ENCODE data around the gene ZNRD2. TPM values are rescaled to one million over a fixed set of nuclear protein-coding genes. Genes with fewer than 3 reads are reported as not detected.

ZNRD2 gene
- polyA plus RNA-seq, 1 donor = 53.9 TPM

DNA sequence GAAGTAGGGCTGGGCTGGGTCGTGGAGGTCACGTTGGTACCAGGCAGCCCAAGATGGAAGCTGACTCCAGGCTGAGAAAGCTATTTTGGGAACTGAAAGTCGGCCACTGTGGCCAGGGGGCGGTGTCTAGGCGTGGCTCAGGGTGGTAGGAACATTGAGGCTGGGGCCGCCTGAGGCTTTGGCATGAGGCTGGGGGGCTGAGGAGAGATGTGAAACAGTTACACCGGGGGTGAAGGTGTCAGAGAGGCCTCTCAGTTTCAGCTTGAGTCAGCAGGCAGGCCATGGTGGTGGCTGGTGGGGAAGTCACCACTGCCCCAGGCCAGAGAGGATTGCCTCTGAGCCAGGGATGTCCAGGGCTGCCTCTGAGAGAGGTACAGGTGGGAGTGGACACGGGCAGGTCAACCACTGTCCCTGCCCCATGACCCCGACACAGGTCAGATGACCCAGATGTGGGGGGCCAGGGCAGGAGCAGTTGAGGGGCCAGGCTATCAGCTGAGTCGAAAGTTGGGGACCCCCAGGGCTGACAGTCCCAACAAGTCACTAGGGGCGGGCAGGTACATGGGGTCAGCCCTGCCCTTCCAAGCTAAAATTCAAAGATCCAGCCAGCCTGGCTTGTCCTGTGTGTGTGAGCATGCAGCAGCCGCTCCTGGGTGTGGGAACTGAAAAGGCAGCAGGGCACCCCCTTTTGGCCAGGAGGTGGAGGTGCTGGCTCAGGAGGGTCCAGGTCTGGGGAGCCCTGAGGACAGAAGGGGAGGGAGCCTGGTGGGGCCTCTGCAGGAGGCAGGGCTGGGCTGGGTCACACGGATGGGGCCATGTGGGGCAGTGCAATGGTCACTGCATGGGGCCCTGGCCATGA lies 18.1 kb downstream of the ZNRD2 start:
- DNase-seq (ENCODE audit: low read depth) = no peak

DNA sequence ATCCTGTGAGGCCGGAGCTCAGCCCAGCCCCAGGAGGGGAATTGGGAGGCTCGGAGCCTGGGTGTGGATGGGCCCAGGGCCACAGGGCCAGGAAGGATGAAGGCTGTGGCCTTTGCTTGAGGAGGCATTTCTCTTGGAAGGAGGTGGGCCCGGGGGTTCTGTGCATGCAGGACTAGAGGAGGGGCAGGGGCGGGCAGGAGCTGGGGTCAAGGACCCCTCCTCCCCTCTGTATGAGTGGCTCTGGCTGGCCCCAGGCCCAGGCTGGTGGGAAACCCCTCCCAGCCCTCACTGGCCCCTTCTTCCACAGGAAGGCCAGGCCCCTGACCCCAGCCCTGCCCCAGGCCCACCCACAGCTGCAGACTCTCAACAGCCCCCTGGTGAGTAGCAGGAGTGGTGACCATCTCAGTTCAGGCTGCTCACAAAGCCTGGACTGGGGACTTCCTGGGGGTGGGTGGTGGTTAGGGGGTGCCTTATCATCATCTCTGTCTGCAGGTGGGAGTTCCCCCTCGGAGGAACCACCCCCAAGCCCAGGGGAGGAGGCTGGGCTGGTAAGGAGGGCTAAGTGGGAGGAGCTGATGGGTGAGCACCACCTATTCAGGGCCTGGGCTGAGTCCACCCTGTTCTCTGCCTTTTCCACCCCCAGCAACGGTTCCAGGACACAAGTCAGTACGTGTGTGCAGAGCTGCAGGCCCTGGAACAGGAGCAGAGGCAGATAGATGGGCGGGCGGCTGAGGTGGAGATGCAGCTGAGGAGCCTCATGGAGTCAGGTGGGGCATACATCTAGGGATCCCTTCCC lies 19.4 kb downstream of the ZNRD2 start:
- no peak for DNase-seq (ENCODE audit: low read depth)

DNA sequence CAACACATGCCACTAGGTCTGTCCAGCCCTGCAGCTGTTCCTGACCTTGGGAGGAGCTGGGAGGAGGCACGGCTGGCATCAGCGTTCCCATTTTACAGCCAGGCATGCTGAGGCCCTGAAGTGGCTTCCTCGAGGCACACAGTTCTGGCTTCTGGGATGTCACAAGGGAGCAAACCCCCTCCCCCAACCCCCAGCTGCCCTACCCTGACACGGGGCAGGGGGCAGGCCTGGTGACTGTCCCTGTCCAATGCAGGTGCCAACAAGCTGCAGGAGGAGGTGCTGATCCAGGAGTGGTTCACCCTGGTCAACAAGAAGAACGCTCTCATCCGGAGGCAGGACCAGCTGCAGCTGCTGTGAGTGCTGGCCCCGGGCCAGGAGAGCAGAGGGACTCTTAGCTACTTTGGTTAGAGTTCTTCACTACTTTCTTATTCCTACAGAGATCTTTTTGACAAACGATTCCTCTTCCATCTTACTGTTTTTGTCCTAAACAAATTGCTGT lies 20.0 kb downstream of the ZNRD2 start:
- DNase-seq (ENCODE audit: low read depth) = no peak

DNA sequence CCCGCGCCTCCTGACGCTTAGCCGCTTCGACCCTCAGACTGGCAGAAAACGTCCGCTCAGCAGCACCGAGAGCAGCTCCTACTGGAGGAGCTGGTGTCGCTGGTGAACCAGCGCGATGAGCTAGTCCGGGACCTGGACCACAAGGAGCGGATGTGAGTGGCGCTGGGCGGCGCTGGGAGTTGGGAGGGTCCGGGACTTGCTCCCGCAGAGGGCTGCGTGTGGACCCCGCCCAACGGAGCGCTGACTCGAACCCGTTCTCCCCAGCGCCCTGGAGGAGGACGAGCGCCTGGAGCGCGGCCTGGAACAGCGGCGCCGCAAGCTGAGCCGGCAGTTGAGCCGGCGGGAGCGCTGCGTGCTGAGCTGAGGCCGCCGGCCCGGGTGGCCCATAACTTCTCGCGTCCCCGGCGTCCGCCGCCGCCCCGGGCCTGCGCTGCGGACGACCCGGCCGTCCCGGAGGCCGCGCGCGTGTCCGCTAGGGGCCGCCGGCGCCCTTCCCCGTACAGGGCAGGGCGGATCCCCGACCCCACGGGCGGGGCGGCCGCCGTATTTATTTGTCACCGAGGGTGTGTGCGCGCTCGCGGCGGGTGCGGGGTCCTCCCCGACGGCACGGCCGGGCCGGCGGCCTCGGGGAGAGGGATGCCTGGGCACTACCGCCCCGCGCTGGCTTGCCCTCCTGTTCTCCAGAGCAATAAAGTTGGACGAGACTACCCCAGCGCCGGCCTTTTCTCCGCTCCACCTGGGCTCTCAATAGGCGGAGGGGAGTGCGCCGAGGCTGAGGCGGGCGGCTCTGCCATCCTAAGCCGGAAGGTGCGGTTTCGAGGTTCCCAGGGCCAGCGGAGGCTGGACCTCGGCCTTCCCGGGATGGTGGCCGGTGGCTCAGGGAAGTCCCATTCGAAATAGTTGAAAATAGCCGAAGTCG lies 21.9 kb downstream of the ZNRD2 start:
- DNase-seq (ENCODE audit: low read depth) = no peak

DNA sequence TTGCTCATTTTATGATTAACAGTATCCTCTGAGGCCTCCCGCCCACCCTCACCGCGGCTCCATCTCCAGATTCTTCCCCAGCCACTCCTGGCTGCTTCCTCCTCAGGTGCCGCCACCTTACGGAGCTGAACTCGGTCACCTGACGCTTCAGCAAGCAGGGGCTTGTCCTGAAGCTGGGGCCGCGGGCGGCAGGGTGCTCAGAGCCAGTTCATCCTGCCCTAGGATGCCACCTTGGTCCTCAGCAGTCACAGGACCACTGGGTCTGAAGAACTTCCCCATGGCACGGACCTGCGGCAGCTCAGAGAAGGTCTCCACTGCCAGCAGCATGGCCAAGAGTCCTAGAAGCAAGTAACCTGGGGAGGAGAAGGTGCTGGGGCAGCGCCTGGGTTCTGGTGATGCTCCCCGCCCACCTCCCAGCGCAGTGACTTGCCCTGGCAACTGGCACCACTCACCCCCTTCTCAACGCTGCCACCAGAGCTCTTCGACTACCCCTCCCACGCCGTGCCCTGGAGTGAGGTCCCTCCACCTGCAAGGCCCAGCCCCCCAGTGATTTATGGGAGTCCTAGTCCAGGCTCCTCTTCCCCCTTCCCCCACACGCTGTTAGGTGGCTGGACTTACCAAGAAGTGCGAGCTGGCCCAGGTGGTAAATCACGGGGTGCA lies 22.7 kb downstream of the ZNRD2 start:
- DNase-seq (ENCODE audit: low read depth) = no peak

DNA sequence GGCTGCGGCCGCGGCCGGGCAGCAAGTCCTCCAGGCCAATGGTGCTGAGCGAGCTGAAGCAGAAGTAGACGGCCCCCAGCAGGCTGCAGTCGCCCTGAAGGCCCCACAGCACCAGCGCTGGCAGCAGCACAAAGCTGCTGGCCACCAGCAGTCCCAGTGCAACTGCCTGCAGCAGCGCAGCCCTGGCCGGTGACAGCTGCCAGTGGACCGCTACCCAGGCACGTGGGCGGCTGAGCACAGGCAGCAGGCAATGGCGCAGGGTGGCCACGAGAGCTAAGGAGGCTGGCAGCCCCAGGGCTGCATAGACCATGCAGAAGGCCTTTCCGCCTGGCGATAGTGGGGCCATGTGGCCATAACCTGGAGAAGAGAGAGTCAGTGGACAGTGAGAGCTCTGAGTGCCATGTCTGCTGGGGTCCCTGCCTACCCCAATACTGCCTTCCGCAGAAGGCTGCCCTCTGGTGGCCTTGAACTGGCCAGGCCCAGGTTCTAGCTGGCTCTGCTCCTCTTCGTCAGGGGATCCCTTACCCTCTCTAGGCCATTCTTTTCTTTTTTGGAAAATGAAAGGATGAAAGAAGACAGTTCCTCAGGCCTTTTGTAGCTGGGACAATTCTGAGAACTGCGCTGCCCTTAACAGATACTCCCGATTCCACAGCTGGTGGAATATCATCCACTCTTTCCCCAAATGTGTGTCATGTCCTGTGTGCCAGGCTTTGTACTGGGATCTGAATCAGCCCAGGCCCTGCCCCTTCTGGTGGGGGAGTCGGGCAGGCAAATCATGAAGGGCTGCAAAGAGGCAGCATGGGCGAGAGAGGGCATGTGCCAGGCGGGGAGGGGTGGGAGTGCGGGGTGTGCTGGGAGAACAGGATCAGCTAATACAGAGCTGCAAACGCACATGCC lies 23.5 kb downstream of the ZNRD2 start:
- no peak for DNase-seq (ENCODE audit: low read depth)

DNA sequence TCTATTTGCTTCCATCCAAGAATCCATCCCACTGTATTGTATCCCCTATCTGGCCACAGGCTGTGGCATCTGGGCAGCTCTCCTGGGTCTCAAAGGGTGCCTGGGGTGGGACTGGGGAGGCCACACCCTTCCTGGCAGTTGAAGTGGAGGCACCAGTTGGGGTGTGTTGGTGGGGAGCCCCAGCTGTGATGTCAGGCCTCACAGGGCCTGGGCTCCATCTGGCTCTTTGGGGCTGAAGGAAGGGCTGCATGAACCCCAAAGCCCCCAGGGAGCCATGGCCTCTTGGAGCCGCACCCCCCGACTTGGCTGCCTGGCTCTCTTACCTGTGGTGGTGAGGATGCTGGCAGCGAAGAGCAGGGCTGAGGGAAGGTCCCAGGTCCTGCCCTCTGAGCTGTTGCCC lies 24.9 kb downstream of the ZNRD2 start:
- no peak for DNase-seq (ENCODE audit: low read depth)

DNA sequence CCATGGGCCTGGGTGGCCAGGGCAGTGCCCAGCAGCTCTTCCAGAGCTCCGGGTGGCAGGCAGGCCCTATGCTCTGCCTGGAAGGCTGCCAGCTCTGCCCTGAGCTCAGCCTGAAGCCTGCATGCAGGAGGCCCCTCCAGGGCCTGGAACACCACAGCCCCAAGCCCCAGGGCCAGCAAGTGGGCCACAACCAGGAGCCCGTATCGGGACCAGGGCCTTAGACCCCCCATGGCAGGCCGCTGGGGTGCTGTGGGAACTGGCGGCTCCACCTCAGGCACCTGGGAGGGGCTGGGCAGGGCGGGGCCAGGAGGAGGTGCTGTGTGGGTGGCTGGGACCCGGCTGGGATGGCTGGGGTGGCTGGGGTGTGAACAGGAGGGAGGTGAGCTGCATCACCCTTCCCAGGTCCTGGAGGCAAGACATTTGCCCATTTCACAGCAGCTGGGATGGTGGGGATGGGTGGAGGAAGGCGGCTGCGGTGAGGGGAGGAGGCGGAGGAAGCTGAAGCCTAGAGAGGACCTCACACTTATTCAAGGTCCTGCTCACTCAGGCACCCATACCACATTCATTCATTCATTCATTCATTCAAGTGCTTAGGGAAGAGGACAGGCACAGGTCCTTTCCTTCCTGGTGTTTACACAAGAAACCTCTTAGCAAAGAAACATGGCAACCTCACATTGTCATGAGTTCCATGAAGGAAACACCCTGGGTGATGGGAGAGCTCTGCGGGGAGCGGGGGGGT lies 25.4 kb downstream of the ZNRD2 start, which contains the start of gene KCNK7:
TSS of gene KCNK7 (minus strand) at position 258 of the 739 bp plus-strand sequence. CDS start at position 230, 28 bp downstream.
- no peak for DNase-seq (ENCODE audit: low read depth)

DNA sequence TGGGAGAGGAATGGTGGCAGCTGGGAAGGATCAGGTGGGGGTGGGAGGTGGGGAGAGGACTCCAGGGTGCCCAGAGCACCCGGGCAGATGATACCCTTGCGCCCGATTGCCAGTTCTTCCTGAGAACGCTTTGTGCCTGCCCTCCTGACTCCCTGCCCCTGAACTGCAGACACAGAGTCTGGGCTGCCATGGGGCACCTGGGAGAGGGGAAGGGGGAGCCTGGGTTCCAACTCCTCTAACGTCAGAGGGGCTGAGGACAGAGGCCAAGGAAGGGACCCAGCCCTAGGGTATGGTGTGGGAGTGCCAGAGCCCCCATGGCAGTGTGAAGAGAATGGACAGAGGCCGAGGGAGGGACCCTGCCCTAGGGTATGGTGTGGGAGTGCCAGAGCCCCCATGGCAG lies 26.2 kb downstream of the ZNRD2 start:
- no peak for DNase-seq (ENCODE audit: low read depth)

DNA sequence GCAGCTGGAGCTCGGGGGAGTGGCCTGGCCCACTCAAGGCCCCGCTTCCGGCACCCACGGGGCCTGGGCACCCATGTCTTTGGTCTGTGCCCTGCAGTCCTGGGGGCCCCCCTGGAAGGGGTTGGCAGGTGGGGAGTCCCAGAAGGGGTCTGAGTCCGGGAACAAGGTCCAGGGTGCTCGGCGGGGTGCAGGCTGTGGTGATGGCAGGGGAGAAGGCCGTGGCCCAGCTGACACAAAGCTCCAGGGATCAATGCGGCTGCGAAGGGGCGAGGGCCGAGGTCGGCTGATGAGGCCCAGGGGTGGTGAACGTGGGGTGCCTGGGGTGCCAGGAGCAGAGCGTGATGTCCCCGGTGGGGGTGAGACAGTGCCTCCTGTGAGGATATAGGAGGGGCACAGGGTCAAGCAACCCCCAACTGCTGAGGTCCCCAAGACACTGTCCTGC lies 28.0 kb downstream of the ZNRD2 start:
- DNase-seq (ENCODE audit: low read depth) = no peak

DNA sequence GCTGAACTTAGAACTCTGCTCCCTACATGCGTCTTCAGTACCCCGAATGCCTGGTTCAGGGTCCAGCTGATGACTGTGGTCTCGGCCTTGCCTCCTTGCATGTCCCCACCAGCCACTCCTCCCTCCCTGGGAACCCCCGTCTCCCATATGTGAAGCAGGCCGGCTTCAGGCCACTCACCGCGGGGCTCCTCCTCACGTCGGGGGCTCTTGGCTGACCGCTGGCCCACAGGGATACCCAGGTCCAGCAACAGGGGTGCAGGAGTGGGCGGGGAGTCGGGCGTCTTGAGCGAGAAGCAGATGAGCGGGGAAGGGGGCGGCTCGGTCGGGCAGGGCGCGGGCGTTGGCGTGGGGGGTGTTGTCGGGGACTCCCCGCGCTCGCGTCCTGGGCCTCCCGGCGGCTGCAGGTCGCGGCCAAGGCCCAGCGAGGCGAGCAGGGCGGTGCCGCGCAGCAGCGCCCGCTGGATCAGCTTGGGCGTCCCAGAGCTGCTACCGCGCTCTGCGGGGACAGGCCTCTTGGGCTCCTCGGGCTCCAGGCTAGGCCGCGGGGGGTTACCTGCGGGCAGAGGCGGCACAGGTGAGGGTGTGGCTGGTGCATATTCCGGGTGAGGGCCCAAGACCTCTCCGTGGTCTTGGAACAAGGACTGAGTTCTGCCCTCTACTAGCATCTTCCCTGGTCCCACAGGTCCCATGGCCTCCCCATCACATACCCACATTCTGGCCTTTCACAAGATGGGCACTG lies 29.1 kb downstream of the ZNRD2 start:
- no peak for DNase-seq (ENCODE audit: low read depth)

DNA sequence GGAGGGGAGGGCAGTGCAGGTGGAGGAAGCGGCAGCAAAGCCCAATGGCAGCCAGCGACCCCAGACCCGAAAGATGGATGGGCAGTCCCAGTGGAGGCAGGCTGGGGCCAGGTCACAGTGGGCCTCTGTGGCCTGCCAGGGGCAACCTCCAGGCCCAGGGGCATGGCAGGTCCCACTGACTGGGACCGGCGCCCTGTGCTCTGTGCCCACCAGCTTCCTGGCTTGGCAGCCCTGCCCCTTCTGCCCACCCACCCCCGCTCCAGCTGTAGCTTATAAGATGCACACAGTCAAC lies 29.6 kb downstream of the ZNRD2 start:
- DNase-seq (ENCODE audit: low read depth) = no peak

DNA sequence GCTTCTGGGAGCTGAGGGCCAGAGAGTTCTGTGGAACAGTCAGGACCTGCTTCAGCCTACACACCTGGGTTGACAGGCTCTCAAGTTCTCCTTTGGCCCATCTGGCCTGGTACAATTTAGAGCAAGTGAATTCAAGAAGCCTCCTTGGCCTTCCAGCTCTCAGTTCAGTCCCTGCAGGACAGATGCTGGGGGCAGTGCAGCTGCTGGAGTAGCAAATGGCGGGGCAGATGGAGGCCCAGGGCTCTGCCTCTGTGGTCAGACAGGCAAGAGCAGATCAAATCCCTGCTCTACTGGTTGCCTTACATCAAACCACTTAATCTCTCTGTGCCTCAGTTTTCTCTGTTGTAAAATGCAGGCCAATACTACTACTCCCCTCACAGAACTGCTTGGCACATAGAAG lies 34.0 kb downstream of the ZNRD2 start:
- DNase-seq (ENCODE audit: low read depth) = no peak

DNA sequence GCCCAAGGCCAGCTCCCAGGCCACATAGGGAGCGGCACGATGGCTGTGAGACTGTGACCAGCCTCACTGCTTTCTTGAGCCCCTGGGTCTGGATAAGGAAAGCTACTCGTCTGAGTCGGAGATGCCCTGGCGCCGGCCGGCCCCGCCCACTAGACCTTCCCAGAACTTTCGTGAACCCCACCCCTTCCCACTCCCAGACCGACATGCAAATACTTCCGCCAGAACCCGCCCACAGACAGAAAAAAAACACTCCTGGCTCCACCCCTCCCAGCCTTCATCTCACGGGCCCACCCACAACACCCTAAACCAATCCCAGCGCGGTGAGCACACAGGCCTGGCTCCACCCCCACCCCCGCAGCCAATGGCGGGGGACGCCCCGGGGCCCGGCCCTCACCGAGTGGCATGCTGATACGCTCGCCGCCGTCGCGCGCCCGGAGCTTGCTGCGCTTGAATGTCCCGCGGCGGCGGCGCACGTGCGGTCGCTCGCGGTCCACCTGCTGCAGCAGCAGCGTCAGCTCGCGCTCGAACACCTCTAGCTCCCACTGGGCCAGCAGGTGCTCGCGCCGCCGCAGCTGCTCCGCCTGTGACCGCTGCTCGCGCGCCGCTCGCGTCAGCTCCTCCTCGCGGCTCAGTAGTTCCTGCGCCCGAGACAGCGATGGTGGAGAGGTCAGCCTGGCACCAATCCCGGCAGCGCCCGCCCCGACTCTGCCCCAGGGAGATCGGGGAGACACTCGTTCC lies 36.8 kb downstream of the ZNRD2 start:
- DNase-seq (ENCODE audit: low read depth) = peak; percentile 72

DNA sequence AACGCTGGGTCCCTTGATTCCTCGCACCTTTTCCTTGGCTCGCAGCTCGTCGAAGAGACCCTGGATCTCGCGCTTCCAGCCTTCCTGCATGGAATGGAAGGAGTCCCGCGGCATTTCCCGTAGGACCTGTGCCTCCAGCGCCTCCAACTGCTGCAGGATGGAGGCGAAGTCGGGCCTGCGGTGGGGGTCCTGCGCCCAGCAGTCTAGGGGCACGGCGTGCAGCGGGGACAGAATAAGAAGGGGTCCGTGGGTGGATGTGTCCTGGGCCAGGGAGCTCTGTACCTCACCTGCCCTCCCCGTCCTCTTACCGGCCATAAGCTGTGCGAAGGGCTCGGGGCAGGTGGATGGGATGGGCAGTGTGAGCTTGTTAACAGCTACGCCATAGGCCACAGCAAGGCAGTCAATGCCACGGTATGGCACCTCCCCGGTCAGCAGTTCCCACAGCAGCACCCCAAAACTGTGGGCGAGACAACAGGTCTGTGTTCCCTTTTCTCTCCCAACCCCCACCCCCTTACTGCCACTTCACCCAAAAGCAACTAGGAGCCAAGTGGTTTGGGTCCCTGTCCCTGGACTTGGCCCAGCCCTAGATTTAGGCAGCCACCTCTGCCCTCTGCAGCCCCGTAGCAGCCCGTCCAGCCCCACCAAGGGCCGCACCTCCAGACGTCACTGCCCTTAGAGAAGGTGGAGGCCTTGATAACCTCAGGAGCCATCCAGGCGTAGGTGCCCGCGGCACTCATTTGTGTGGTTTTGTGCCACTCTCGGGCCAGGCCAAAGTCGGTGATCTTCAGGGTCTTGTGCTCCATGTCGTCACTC lies 37.5 kb downstream of the ZNRD2 start:
- no peak for DNase-seq (ENCODE audit: low read depth)

DNA sequence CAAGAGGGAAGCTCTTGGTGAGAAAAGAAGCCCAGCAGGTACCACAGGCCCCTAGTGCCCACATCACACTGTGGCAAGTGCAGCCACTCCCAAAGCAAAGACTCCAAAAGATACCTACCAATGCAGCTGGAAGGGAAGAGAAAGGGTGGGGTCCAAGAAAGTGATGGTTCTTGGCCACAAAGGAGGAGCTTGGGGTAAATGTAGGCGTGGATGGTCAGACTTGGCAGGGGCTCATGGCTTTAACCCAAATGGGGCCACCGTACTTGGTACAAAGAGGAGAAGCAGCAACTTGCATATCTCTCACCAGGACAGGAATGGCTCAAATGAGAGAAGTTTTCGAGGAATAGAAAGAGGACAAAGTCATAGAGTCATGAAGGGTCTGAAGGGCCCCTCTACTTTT lies 39.0 kb downstream of the ZNRD2 start:
- no peak for DNase-seq (ENCODE audit: low read depth)

DNA sequence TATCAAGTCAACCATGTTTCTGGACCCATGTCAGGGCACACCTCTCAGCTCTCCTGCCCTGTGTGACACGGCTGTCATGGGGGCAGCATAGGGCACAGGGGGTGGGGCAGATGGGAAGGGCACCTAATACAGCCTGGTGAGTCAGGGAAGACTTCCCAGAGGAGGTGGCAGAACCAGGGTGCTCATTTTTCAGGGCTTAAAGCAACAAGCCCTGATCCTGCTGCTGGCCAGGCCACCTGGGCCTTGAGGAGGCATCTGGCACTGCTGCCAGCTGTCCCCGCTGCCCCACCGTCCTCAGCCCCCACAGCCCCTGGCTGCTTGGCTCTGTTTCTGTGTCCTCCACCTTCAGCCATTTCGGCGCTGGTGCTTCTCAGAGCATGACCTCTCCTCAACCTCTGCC lies 39.4 kb downstream of the ZNRD2 start:
- no peak for DNase-seq (ENCODE audit: low read depth)

Measured in forelimb muscle (tissue), 1 donor.